ENCODE results near the gene SELE.
"Not testable (repeated sequence)": the region's sequence is repeated elsewhere in the genome, so short reads cannot be mapped to it uniquely, and the experiment has no call there.

Gene SELE

GRCh38 chr1:169722779-169723178, 11.1 kb downstream of the SELE start:
- TF ChIP-seq, protein P1, sequence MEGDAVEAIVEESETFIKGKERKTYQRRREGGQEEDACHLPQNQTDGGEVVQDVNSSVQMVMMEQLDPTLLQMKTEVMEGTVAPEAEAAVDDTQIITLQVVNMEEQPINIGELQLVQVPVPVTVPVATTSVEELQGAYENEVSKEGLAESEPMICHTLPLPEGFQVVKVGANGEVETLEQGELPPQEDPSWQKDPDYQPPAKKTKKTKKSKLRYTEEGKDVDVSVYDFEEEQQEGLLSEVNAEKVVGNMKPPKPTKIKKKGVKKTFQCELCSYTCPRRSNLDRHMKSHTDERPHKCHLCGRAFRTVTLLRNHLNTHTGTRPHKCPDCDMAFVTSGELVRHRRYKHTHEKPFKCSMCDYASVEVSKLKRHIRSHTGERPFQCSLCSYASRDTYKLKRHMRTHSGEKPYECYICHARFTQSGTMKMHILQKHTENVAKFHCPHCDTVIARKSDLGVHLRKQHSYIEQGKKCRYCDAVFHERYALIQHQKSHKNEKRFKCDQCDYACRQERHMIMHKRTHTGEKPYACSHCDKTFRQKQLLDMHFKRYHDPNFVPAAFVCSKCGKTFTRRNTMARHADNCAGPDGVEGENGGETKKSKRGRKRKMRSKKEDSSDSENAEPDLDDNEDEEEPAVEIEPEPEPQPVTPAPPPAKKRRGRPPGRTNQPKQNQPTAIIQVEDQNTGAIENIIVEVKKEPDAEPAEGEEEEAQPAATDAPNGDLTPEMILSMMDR (IDR thresholded peaks at IDR 0.05; ENCODE audit: insufficient read depth, low read length) = no peak
- TF ChIP-seq, protein P2, sequence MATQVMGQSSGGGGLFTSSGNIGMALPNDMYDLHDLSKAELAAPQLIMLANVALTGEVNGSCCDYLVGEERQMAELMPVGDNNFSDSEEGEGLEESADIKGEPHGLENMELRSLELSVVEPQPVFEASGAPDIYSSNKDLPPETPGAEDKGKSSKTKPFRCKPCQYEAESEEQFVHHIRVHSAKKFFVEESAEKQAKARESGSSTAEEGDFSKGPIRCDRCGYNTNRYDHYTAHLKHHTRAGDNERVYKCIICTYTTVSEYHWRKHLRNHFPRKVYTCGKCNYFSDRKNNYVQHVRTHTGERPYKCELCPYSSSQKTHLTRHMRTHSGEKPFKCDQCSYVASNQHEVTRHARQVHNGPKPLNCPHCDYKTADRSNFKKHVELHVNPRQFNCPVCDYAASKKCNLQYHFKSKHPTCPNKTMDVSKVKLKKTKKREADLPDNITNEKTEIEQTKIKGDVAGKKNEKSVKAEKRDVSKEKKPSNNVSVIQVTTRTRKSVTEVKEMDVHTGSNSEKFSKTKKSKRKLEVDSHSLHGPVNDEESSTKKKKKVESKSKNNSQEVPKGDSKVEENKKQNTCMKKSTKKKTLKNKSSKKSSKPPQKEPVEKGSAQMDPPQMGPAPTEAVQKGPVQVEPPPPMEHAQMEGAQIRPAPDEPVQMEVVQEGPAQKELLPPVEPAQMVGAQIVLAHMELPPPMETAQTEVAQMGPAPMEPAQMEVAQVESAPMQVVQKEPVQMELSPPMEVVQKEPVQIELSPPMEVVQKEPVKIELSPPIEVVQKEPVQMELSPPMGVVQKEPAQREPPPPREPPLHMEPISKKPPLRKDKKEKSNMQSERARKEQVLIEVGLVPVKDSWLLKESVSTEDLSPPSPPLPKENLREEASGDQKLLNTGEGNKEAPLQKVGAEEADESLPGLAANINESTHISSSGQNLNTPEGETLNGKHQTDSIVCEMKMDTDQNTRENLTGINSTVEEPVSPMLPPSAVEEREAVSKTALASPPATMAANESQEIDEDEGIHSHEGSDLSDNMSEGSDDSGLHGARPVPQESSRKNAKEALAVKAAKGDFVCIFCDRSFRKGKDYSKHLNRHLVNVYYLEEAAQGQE (IDR thresholded peaks at IDR 0.05; ENCODE audit: insufficient replicate concordance, low read depth) = no peak
- TF ChIP-seq GABPA (IDR thresholded peaks at IDR 0.05; ENCODE audit: low read depth) (no peak), POLR2AphosphoS5 (IDR thresholded peaks at IDR 0.05; ENCODE audit: low read depth) (no peak), SPI1 (IDR thresholded peaks at IDR 0.05; ENCODE audit: borderline replicate concordance, low read depth) (no peak)
- H3K27me3 ChIP-seq (ENCODE audit: insufficient read depth, poor library complexity, severe bottlenecking) = peaks cover 6% of the 10 kb centered on the region
- H3K4me3 ChIP-seq (replicated peaks; ENCODE audit: insufficient read depth, low read length) = no peak overlapping the region
- no peak for DNase-seq (ENCODE audit: low read depth in 1 of 2, low spot score in 1 of 2)
- H3K27ac ChIP-seq (replicated peaks) = no peak overlapping the region

GRCh38 chr1:169715100-169715499, 18.8 kb downstream of the SELE start:
- H3K27ac ChIP-seq (replicated peaks); H3K4me3 ChIP-seq (replicated peaks; ENCODE audit: insufficient read depth, low read length); DNase-seq (ENCODE audit: low read depth in 1 of 2, low spot score in 1 of 2); H3K27me3 ChIP-seq (ENCODE audit: insufficient read depth, poor library complexity, severe bottlenecking): not testable (repeated sequence)

- not testable (repeated sequence) for H3K27me3 ChIP-seq (ENCODE audit: insufficient read depth, poor library complexity, severe bottlenecking); H3K4me3 ChIP-seq (replicated peaks; ENCODE audit: insufficient read depth, low read length); DNase-seq (ENCODE audit: low read depth in 1 of 2, low spot score in 1 of 2); H3K27ac ChIP-seq (replicated peaks)
Observed at GRCh38 chr1:169713090-169713489, 20.8 kb downstream of the SELE start.

- Histone ChIP-seq H3K27ac (replicated peaks) (no peak overlapping the region), H3K27me3 (ENCODE audit: insufficient read depth, poor library complexity, severe bottlenecking) (no peaks in the 10 kb centered on the region), H3K4me3 (replicated peaks; ENCODE audit: insufficient read depth, low read length) (no peak overlapping the region)
- TF ChIP-seq, protein P1 (IDR thresholded peaks at IDR 0.05; ENCODE audit: insufficient read depth, low read length) = no peak
- TF ChIP-seq SPI1 (IDR thresholded peaks at IDR 0.05; ENCODE audit: borderline replicate concordance, low read depth) = no peak
- no peak for TF ChIP-seq GABPA (IDR thresholded peaks at IDR 0.05; ENCODE audit: low read depth)
- TF ChIP-seq POLR2AphosphoS5 (IDR thresholded peaks at IDR 0.05; ENCODE audit: low read depth) = no peak
- TF ChIP-seq, protein P2 (IDR thresholded peaks at IDR 0.05; ENCODE audit: insufficient replicate concordance, low read depth) = no peak
- no peak for DNase-seq (ENCODE audit: low read depth in 1 of 2, low spot score in 1 of 2)
Observed at GRCh38 chr1:169712309-169712631, 21.6 kb downstream of the SELE start.

DNA sequence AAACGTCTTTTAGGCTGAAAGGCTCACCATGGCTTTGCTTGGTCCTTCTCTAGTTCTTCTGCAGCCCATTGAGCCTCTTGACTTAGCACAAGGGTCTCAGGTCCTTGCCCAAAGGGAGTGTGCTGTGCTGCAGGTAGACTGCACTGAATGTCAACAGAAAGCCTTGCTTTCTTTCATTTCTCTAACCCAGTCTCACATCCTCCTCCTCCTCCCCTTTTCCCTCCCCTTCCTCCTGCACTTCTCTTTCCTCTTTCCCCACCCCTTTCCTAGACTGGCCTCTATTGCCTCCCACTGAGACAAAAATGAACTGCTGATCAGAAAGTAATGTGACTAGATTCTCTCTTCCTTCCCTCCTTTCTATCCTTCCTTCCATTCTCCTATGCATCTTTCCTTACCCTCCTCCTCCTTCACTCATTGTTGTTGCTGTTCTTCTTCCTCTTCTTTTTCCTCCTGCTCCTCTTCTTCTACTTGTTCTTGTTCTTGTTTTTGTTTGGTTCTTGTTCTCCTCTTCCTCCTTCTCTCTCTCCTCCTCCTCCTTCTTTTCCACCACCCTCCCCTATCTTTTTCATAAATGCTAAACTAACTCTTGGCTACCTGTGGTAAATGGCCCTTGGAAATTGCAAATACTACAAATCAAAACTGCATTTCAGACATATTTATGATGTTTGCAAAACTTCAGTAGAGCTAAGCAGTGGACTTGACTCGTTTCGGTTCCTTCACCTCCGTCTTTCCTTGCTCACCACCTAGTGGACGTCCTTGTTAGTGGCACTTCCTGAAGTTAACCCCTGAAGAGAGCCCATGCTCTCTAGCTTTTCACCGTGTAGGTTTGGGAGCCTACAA, 22.2 kb downstream of the SELE start, which contains the start of gene SELL:
Gene SELL (minus strand): TSS at position 152 of the 840 bp plus-strand sequence. CDS start 122 bp downstream, at position 30.
- Histone ChIP-seq H3K4me3 (replicated peaks; ENCODE audit: insufficient read depth, low read length) (no peak within 1 kb of the TSS), H3K27me3 (ENCODE audit: insufficient read depth, poor library complexity, severe bottlenecking) (no peaks in the 10 kb centered on the region), H3K27ac (replicated peaks) (no peak within 1 kb of the TSS)
- DNase-seq (ENCODE audit: low read depth in 1 of 2, low spot score in 1 of 2) = peak; percentile 60 to 79
- no peak for TF ChIP-seq POLR2AphosphoS5 (IDR thresholded peaks at IDR 0.05; ENCODE audit: low read depth)
- peak; percentile 51; the same call in 1 of the 2 replicates for TF ChIP-seq SPI1 (IDR thresholded peaks at IDR 0.05; ENCODE audit: borderline replicate concordance, low read depth)
- TF ChIP-seq, protein P1 (IDR thresholded peaks at IDR 0.05; ENCODE audit: insufficient read depth, low read length) = peak; percentile 81
